ENCODE data around the gene KCNAB1.

Gene KCNAB1

GRCh38 chr3:156471431-156471830, 351.1 kb downstream of the KCNAB1 start:
- no peak for DNase-seq (ENCODE audit: low read depth, low spot score)
- in situ Hi-C loops (cut with HindIII; ENCODE audit: low sequenced_read_pairs) = no loop called here
- H3K4me3 ChIP-seq (ENCODE audit: low read depth, low read length) = no peak overlapping the region
- TF ChIP-seq CTCF (IDR thresholded peaks at IDR 0.05; ENCODE audit: low read depth, low read length) = no peak

GRCh38 chr3:156472150-156472549, 351.8 kb downstream of the KCNAB1 start:
- TF ChIP-seq CTCF (IDR thresholded peaks at IDR 0.05; ENCODE audit: low read depth, low read length) = no peak
- no peak for DNase-seq (ENCODE audit: low read depth, low spot score)
- no peak overlapping the region for H3K4me3 ChIP-seq (ENCODE audit: low read depth, low read length)
- in situ Hi-C loops (cut with HindIII; ENCODE audit: low sequenced_read_pairs) = no loop called here

GRCh38 chr3:156472684-156473083, 352.3 kb downstream of the KCNAB1 start:
- H3K4me3 ChIP-seq (ENCODE audit: low read depth, low read length) = no peak overlapping the region
- in situ Hi-C loops (cut with HindIII; ENCODE audit: low sequenced_read_pairs) = no loop called here
- no peak for TF ChIP-seq CTCF (IDR thresholded peaks at IDR 0.05; ENCODE audit: low read depth, low read length)
- DNase-seq (ENCODE audit: low read depth, low spot score) = no peak

GRCh38 chr3:156473341-156473740, 353.0 kb downstream of the KCNAB1 start:
- no peak overlapping the region for H3K4me3 ChIP-seq (ENCODE audit: low read depth, low read length)
- no peak for DNase-seq (ENCODE audit: low read depth, low spot score)
- in situ Hi-C loops (cut with HindIII; ENCODE audit: low sequenced_read_pairs) = no loop called here
- TF ChIP-seq CTCF (IDR thresholded peaks at IDR 0.05; ENCODE audit: low read depth, low read length) = no peak

- in situ Hi-C loops (cut with HindIII; ENCODE audit: low sequenced_read_pairs) = no loop called here
- no peak overlapping the region for H3K4me3 ChIP-seq (ENCODE audit: low read depth, low read length)
- TF ChIP-seq CTCF (IDR thresholded peaks at IDR 0.05; ENCODE audit: low read depth, low read length) = peak; percentile 58
- peak; percentile 14 for DNase-seq (ENCODE audit: low read depth, low spot score)
Observed at GRCh38 chr3:156474560-156475389, 354.4 kb downstream of the KCNAB1 start.

- no peak for TF ChIP-seq CTCF (IDR thresholded peaks at IDR 0.05; ENCODE audit: low read depth, low read length)
- in situ Hi-C loops (cut with HindIII; ENCODE audit: low sequenced_read_pairs) = no loop called here
- peak; percentile 64 for DNase-seq (ENCODE audit: low read depth, low spot score)
- no peak overlapping the region for H3K4me3 ChIP-seq (ENCODE audit: low read depth, low read length)
Observed at GRCh38 chr3:156477323-156477722, 356.9 kb downstream of the KCNAB1 start.
